ENCODE measurements around the gene DUSP1.

Gene DUSP1

GRCh38 chr5:172743112-172743959, 27.7 kb downstream of the DUSP1 start:
- no peak for DNase-seq

- no peak for DNase-seq
These were observed 29.8 kb downstream of the DUSP1 start for GRCh38 chr5:172741206-172741582.

DNA sequence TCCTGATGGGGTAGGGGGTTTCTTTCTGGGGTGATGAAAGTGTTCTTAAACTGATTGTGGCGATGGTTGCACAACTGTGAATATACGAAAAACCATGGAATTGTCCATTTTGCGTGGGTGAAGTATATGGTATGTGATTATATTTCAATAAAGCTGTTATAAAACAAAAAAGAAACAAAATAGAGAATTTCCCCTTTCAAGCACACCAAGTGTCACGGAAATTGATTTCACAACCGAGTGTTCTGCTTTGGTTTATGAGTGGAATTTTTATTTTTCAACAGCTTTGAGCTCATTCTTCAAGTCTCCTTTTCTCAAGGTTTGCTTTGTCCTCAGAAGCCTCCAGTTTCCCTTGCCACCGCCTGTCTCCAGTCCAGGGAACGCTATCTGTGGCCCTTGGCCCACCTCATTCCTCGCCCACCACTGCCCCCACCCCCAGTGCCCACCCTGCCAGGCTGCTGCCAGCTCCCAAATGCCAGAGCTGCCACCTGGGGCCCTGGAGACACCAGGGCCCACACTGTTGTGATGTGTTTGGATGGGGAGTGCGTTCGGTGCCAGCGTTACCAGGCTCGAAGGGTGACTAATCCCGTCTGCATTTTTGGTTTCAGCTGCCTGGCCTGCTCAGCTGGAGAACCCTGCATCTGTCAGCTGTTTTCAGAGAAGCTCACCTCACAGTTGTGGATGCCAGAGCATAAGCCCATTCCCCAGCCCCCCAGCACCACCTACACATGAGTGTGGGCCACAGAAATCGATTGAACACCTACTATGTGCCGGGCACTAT, 30.4 kb downstream of the DUSP1 start:
- no peak for DNase-seq

DNA sequence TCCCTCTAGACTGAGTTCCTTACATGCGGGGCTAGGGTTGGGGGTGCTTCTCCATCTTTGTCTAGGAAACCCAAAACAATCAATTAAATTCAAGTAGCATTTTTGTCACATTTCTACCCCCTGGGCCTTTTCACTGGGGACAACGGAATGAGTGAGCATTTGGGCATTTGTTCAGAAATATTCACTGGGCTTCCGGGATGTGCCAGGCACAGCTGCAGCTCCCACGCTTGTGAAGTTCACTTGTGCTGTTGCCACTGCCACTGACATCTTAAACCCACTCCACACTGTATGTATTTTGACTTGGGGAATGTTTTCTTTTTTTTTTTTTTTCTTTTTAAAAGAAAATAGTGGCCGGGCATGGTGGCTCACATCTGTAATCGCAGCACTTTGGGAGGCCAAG, 31.6 kb downstream of the DUSP1 start:
- DNase-seq, result no peak

DNA sequence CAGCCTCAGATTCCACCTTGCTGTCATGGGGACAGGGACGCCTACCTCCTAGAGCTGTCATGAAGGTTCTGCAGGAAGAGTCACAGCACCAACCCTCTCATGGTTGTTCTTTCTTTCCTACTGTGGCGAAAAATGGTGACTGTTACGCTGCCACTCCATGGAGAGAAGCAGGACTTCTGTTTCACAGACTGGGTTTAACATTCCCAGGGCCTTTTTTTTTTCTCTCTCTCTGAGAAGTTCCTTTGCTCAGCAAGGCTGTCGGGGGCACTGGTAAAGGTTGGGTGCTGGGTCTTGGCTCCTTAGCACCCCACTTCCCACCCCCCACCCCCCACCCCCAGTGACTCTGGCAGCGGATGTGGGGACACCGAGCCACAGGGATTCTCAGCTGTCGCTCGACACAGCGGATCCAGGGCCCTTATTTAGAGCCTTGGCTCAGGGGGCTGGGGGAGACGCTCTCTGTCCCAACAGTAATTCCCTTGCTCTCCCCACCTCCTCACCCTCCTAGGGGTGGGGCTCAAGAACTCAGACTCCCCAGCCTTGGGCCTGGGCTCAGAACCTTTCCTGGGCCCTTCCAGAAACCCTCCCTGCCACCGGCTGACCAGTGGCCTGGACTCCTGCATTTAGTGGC, 34.4 kb downstream of the DUSP1 start:
- no peak for DNase-seq

- no peak for DNase-seq
These were observed 35.7 kb downstream of the DUSP1 start for GRCh38 chr5:172735141-172735831.

DNA sequence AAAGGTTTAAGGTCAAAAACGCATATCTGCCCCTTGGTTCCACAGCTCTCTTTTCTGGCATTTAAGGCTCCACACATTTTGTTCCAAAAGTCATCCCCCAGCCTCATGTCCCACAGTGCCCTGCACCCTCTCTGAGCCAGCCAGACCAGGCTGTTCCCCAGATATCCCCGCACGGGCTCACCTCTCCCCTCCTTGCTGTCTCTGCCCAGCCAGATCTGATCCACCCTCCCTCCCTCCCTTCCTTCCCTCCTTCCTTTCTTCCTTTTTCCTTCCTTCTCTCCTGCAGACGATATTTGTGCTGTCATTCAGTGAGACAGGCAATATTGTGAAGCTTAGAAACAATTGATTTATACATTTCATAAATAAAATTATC, 37.0 kb downstream of the DUSP1 start:
- DNase-seq, result no peak

- DNase-seq, result no peak
These were observed 37.6 kb downstream of the DUSP1 start for GRCh38 chr5:172733131-172733973.

DNA sequence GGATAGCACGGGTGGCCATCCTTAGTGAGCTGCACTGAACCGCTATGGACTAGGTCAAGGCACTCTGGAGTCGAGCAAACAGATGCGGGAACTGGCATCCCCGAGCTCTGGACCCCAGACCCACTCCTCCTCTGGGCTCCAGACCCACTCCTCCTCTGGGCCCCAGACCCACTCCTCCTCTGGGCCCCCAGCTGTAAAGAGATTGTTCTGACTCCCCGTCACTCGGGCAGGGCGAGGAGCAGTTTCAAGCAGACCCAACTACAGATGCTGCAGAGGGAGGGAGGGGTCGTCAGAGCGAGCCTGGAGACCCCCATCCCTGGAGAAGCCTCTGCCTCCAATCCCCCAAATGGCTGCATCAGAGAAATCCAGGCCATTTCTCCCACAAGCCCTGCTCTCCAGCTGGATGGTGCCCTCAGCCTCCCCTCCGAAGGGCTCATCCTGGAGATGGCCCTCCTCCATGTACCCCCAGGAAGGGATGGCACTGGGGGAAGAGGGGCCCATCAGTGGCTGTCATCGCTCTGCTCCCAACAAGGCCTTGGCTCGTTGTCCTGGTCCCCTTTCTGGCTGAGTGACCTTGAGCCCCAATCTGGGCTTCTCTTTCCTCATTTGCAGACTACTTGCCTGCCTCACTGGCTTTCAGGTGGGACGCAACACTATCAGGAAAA, 38.7 kb downstream of the DUSP1 start:
- no peak for DNase-seq

- DNase-seq, result no peak
These were observed 39.3 kb downstream of the DUSP1 start for GRCh38 chr5:172731680-172732074.

- no peak for DNase-seq
These were observed 39.9 kb downstream of the DUSP1 start for GRCh38 chr5:172730981-172731679.

DNA sequence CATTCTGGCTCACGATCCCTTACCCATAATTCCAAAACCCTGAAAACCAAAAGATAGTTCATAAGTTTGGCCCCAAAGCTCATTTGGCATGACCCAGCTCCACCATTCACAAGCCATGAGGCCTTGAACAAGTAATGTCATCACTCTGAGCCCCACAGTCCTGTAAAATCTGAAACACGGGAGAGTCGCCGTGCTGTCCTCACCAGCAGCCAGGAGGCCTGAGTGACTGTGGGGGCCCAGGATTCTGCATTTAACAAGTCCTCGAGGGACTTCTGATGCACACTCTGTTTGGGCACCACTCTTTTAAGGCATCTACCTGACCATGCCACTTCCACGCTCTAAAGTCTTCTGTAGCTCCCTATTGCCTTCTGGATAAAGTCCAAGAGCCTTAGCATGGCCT, 40.8 kb downstream of the DUSP1 start:
- no peak for DNase-seq

- DNase-seq, result no peak
These were observed 41.4 kb downstream of the DUSP1 start for GRCh38 chr5:172729588-172729987.

DNA sequence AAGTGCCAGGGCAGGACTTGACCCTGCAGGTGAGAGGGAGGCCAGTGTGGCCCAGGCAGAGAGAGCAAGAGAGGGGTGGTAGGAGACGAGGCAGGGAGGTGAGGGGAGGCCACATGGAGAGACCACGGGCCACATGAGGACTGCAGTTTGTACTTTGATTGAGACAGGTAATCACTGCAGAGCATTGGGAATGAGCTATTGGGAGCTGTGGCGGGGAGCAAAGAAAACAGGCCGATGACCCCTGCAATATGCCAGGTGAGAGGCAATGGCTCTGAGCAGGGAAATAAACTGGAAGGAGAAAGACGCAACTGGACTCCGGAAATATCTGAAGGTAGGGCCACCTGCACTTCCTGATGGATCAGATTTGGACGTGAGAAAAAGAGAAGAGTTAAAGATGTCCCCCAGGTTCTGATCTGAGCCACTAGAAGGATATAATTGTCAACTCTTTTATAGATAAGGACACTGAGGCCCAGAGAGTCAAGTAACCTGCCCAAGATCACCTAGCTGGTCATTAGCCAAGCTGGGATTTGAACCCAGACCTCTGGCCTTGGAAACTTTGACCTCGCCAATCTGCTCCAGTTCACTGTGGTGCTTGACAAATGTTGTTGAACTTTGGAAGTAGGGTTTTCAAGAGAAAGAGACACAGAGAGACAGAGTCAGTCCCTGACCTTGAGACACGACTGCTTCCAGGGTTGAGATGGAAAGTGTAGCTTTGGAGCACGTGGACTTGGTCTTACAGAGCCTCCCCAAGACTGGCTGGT, 42.3 kb downstream of the DUSP1 start:
- DNase-seq, result no peak

DNA sequence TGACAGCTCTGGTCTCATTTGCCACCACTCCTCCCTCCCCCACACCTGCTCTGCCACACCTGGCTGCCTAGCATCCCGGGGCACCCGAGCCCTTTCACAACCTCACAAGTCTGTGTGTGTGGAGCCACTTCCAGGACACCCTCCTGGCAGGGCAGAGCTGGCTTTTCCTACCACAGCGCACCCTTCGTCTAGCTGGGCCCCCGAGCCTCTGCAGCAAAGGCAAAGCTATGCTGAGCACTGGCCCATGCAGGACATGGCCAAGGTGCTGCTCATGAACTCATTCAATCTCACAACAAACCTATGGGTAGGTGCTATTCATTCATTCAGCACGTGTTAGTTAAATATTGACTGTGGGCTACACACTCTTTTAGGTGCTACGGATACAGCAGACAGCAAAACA, 43.4 kb downstream of the DUSP1 start:
- DNase-seq, result no peak

GRCh38 chr5:172726966-172727365, 44.0 kb downstream of the DUSP1 start:
- no peak for DNase-seq

GRCh38 chr5:172725785-172726184, 45.2 kb downstream of the DUSP1 start:
- no peak for DNase-seq

- DNase-seq, result no peak
These were observed 45.7 kb downstream of the DUSP1 start for GRCh38 chr5:172725273-172725672.

DNA sequence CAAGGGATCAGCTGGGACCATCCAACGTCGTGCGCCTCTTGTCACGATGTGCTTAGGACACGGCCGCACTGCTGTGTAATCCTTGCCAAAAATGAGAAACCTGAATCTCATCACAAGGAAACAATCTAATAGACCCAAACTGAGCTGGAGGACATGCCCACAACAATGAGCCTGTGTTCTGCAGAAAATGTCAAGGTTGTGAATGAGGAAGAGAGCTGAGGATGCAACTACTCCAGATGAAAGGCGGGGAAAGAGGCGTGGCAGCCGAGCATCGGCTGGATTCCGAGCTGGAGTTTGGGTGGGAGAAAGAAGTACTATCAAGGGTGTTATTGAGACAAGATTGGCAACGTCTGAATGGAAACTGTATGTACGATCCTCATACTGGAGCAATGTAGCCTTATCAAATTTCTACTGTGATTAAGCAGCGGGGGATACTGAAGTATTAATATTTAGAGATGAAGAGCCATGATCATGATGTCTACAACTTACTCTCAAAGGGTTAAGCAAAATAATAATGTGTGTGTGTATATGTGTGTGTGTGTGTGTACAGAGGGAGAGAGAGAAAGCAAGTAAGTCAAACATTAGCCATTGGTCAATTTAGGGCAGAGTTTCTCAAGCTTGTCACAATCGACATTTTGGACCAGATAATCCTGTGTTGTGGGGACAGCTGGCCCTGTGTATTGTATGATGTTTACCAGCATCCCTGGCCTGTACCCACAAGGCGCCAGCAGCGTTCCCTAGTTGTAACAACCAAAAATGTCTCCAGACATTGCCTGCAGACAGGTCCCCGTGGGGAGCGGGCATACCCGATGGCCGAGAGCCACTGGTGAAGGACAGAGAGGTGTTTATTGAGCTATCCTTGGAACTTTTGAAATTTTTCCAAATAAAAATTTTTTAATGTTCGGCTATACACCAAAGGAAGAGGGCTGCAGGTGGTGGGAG, 46.5 kb downstream of the DUSP1 start:
- no peak for DNase-seq

Data from activated CD8-positive, alpha-beta memory T cell treated with anti-CD3 and anti-CD28 coated beads, Interleukin-2, amount 50 U/mL, for 48 hours (primary cell).